ENCODE results near the gene LDLRAP1. TPM values are rescaled to one million over a fixed set of nuclear protein-coding genes. Genes with fewer than 3 reads are reported as not detected.
A peak's percentile ranks its signal among the peaks of the same experiment; 100 is the strongest.

LDLRAP1 gene
- total and polyA plus RNA-seq, 2 of the 4 experiments (the other 2 are of a cell fraction), result 4.5 to 14.4 TPM

- TF ChIP-seq FOS (IDR thresholded peaks at IDR 0.05; ENCODE audit: low read depth, low read length) (peak; percentile 93), RAD21 (IDR thresholded peaks at IDR 0.05; ENCODE audit: low read length) (peak; percentile 14; the same call in 1 of the 2 replicates), USF2 (IDR thresholded peaks at IDR 0.05; ENCODE audit: low read depth, low read length) (peak; percentile 54; the same call in 1 of the 2 replicates), MAZ (IDR thresholded peaks at IDR 0.05; ENCODE audit: borderline replicate concordance, low read depth, low read length) (peak; percentile 57), MXI1 (IDR thresholded peaks at IDR 0.05; ENCODE audit: borderline replicate concordance, low read depth, low read length) (0 out of 2 replicates have a peak, but pooled peaks have one; percentile 34), POLR2A (IDR thresholded peaks at IDR 0.05; ENCODE audit: low read depth, low read length) (no peak), RFX5 (IDR thresholded peaks at IDR 0.05; ENCODE audit: low read depth, low read length) (no peak)
- no peaks in the 10 kb centered on the region for H4K20me1 ChIP-seq (ENCODE audit: insufficient read depth, low read length)
- dilution Hi-C loops (cut with HindIII; ENCODE audit: low sequenced_read_pairs, unreplicated experiment), result no loop called here
- peak overlapping the region; percentile 50 for H2AK9ac ChIP-seq (replicated peaks; ENCODE audit: low read depth, low read length, poor library complexity)
- H2BK20ac ChIP-seq (ENCODE audit: low read depth, low read length), result peak overlapping the region; percentile 83
- H2BK5ac ChIP-seq (ENCODE audit: low read depth, low read length, poor library complexity, severe bottlenecking), result peak overlapping the region; percentile 85
- intact Hi-C loops (cut with micrococcal nuclease), result no loop called here
- no peak overlapping the region for H3K4me3 ChIP-seq (ENCODE audit: insufficient read depth, low read depth, low read length)
- peak overlapping the region; percentile 60 for H4K5ac ChIP-seq (ENCODE audit: low read depth, low read length)
- peak overlapping the region; percentile 12; the same call in 1 of the 2 replicates for H3K9ac ChIP-seq (ENCODE audit: low read depth, low read length)
- H3K79me1 ChIP-seq (ENCODE audit: low read depth in 1 of 2, low read length in 2 of 2), result peaks cover 0 to 9% of the 10 kb centered on the region in 2 experiments; a peak in 2 of 4 replicates
- H4K91ac ChIP-seq (ENCODE audit: insufficient read depth, low read depth, low read length), result peak overlapping the region; percentile 84
- no TSS peak for BruUV-seq (replicated peaks)
- in situ Hi-C loops (cut with MboI; ENCODE audit: low sequenced_read_pairs), result no loop called here
- H2BK120ac ChIP-seq (ENCODE audit: low read depth, low read length), result peak overlapping the region; percentile 91
- peak overlapping the region; percentile 77 for H3K18ac ChIP-seq (ENCODE audit: low read depth, low read length)
- 0 out of 2 replicates have a peak overlapping the region, but pooled peaks have one; percentile 4 for H3K56ac ChIP-seq (ENCODE audit: extremely low read depth, insufficient read depth, low read length)
- ChIA-PET POLR2A (ENCODE audit: unreplicated experiment) (interaction anchor here (0.6 kb wide), 1 partner anchor 131 kb away, joined by 3 read pairs; no protein-coding TSS in a partner anchor), CTCF (interaction anchor here (0.6 kb wide), 1 partner anchor 814 kb away, joined by 3 read pairs; no protein-coding TSS in a partner anchor)
- H3K4ac ChIP-seq (ENCODE audit: low read depth, low read length), result peak overlapping the region; percentile 95
- H3K14ac ChIP-seq (replicated peaks; ENCODE audit: low read depth, low read length), result peak overlapping the region; percentile 82
- WGBS, 2 experiments (ENCODE audit: extremely low coverage in 2 of 2, insufficient read length in 1 of 2), result 72% methylated on average over 4 of the region's 21 CpGs; no CpG with 5 or more reads in 1 of the 2 experiments
- H2BK15ac ChIP-seq (ENCODE audit: low read depth, low read length), result peak overlapping the region; percentile 87; the same call in 2 of the 3 replicates
- H4K8ac ChIP-seq (ENCODE audit: low read depth in 2 of 2, low read length in 2 of 2), result peak overlapping the region; percentile 81 to 86
- no peaks in the 10 kb centered on the region for H3K27me3 ChIP-seq (ENCODE audit: control insufficient read depth, insufficient read depth, low read length)
- H3K4me2 ChIP-seq (ENCODE audit: low read depth, low read length), result peak overlapping the region; percentile 4; the same call in 1 of the 2 replicates
- peaks cover 41% of the 10 kb centered on the region for H3K4me1 ChIP-seq (ENCODE audit: control insufficient read depth, insufficient read depth, low read length)
- peak overlapping the region; percentile 84 for H3K27ac ChIP-seq (ENCODE audit: insufficient read depth, low read length)
- DNase-seq, result peak; percentile 88
- H3K23ac ChIP-seq (ENCODE audit: low read depth, low read length), result peak overlapping the region; percentile 70
- H2AK5ac ChIP-seq (ENCODE audit: low read depth, low read length), result peak overlapping the region; percentile 99
- ATAC-seq (ENCODE audit: low read depth), result peak; percentile 63
- H2AFZ ChIP-seq (replicated peaks; ENCODE audit: low read length, poor library complexity), result peak overlapping the region; percentile 36
- H3K9me1 ChIP-seq (ENCODE audit: insufficient read depth, low read length), result peaks cover 16% of the 10 kb centered on the region
- peaks cover 3% of the 10 kb centered on the region; the same call in 1 of the 2 replicates for H3K36me3 ChIP-seq (ENCODE audit: control insufficient read depth, insufficient read depth, low read length)
- no peaks in the 10 kb centered on the region for H3K9me3 ChIP-seq (ENCODE audit: control insufficient read depth, insufficient read depth, low read length)
Observed at GRCh38 chr1:25568834-25569596, 25.6 kb downstream of the LDLRAP1 start.
